ENCODE data around the gene ABL2.
"Not testable (repeated sequence)": the region's sequence is repeated elsewhere in the genome, so short reads cannot be mapped to it uniquely, and the experiment has no call there.

ABL2 gene

DNA sequence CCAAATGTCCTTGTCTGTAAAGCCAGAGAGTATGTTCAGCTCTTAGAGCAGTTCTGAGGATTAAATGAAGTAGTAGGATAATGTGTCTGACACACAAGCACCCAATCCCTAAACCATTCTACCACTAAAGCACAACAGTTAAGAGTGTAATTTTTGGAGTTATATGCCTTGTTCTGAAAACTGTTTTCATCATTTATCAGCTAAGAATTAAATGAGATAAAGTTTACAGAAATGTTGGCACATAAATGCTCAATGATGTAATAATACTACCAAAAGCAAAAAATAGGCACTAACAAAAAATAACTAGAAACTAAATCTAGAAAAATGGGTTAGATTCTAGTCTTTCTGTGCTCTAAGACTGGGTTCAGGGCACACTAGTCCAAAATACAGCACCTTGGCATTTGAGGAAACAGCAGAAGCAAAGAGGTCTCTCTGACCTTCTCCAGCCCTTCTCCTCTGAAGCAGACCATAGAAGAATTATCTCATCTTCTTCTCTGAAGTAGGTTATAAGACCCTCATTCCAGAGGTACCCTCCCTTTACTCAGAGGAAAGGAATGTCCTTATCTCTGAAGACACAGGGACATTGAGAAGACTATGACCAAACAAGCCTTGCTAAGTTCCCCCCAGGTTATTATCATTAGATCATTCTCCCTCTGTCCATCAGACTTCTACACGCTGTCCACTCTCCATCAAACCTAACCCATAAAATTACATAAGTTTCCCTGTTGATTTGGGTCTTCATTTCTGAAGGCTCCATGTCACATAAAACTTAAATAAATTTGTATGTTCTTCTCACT, 20.6 kb downstream of the ABL2 start:
- DNase-seq: no peak

DNA sequence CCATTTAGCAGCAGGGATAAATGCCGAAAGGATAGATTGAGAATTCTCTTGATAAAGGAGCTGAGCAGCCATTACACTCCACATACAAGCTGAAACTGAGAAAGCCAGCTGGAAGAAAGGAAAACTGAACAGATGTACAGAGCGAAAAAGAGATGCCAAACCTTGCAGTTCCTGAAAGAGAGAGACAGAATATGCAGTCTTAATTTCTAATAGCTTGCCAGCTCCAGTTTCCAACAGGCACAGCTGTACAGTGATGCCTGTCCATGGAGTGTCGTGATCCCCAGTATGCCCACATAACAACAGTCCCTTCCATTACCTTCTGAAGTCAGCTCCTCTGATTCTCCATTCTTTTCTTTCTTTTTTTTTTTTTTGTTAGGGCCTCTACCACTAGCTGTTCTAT, 22.7 kb downstream of the ABL2 start:
- no peak for DNase-seq

DNA sequence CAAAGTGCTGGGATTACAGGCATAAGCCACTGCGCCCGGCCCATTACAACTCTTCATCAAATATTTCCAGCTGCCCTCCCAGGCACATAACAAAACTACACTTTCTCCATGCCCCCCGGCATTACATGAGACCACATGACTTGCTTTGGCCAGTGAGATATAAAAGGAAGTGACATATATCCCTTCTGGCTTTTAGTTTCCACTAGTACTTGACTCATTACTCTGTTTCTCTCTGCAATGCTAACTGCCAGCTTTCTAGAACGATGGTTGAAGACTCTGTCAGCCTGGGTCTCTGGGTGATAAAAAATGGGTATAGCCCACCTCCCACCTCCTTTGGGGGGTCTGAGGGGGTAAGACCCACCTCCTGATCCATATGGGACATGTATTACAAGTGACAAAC, 24.2 kb downstream of the ABL2 start:
- DNase-seq: no peak

DNA sequence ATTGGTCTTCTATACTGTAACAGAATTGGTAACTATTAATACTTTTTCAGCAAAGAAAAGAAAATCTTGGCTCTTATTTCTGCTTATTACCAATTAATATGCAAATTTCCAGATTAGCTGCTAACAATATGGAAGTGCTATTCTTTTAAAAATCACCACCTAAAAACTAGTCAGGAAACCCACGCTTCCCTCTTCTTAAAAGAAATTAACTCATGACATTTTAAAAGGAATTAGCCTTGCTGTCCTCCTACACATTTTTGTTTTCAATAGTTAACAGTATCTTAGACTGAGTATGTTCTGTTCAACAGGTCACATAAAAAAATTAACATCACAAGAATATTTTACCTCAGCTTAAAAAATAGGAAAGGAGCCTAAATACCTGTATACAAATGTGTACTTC, 27.3 kb downstream of the ABL2 start:
- no peak for DNase-seq

DNA sequence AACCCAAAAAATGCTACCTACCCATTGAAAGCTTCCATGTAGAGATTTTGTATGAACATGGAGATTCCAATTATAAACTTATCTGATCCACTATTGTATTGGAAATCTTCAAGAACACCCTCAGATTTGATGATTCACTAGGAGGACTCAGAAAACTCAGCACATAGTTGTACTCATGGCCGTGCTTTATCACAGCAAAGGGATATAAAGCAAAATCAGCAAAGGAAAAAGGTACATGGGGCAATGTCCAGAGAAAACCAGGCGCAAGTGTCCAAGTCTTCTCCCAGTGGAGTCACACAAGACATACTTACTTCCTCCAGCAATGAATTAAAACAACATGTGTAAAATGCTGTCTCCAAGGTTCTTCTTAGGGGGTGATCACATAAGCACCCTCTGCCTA, 28.9 kb downstream of the ABL2 start:
- no peak for DNase-seq

DNA sequence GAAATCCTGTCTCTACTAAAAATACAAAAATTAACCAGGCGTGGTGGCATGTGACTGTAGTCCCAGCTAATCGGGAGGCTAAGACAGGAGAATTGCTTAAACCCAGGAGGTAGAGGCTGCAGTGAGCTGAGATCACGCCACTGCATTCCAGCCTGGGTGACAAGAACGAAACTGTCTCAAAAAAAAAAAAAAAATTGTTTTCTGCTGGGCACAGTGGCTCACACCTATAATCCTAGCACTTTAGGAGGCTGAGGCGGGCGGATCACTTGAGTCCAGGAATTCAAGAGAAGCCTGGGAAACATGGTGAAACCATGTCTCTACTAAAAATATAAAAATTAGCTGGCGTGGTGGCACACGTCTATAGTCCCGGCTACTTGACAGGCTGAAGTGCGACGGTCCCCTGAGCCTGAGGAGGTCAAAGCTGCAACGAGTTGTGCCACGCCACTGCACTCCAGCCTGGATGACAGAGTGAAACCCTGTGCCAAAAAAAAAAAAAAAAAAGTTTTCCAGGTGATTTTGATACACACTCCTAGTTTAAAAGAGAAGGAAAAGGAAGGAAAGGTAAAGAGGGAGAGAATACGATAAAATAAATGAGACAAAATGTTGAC, 31.7 kb downstream of the ABL2 start:
- no peak for DNase-seq

DNA sequence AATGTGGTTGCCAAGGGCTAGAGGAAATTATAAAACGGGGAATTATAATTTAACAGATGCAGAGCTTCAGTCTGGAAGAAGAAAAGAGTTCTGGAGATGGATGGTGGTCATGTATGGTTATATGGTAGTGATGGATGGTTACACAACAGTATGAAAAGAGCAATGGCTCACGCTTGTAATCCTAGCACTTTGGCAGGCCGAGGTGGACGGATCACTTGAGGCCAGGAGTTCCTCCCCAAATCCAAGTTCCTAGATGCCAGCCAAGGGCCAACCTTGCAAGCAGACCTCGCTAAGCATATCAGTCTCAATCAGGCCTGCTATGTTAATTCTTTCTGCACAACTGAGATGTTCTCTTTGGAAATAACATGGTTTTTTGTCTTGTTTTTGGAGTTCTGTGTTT, 33.6 kb downstream of the ABL2 start:
- not testable (repeated sequence) for DNase-seq

DNA sequence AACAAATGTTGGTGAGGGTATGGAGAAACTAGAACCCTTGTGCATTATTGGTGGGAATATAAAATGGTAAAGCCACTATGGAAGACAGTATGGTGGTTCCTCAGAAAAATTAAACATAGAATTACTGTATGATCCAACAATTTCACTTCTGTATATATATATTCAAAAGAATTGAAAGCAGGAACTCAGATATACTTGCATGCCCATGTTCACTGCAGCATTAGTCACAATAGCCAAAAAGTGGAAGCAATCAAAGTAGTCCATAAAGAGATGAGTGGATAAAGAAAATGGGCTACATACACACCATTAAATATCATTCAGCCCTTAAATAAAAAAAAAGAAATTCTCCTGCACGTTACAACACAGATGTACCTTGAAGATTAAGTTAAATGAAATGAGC, 34.1 kb downstream of the ABL2 start:
- no peak for DNase-seq

DNA sequence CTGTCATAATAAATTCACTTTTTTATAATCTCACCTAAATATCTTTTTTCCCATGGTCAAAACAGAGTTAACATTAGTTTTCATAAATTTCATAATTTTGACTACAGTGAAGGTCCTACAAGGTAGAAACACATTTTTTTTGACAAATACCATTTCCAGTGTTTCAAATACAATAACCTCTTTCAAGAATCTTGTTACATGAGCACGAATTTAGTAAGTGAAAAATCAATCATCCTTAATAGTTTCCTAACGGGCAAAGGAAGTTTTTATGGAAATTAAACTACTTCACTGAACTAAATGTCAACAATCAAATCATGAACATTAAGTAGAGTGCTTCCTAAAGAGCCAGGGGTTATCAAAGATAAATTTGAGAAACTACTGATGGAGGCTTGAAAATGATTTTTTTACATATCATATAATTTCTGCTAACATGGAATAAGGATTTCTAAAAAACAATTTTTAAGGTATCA, 35.4 kb downstream of the ABL2 start:
- DNase-seq: no peak

DNA sequence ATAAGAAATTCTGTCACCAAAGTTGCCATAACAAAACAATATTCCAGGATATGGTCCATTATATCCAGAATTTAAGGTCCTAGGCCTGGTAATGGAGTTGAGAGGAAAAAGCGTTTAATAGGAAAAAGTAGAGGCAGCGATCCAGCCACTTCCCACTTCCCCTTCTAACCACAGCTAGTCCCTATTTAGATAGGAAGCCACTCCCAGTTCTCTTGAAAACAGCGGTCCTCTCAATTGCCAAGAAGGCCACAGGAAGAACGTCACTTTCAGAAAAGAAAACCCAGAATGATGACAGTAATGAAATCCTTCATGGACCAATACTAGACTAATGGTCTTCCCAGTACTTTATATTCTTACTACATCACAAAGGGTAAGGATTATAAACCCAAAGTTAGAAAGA, 38.6 kb downstream of the ABL2 start:
- no peak for DNase-seq

DNA sequence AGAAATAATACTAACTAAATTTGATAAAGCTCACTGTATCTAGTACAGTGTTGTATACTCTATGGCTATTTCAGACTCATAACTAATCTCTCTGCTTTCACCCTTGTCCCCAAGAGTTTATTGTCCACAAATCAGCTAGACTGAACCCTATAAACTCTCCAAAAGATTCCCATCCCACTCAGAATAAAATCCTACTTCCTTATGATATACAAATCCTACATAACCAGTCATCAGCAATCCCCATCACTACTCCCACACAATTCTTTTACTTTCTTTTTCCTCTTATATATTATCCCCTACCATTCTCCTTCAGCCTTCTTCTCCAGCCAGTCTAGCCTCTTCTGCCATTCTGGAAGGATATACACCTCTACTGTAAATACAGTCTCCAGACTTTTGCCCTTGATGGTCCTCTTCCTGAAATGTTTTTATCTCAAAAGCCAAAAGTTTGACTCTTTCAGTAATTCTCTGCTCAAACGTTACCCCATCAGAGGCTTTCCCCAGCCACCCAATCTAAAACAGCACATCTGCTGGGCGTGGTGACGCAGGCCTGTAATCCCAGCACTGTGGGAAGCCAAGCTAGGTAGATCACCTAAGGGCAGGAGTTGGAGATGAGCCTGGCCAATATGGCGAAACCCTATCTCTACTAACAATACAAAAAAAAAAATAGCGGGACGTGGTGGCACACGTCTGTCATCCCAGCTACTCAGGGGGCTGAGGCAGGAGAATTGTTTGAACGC, 41.6 kb downstream of the ABL2 start:
- no peak for DNase-seq

DNA sequence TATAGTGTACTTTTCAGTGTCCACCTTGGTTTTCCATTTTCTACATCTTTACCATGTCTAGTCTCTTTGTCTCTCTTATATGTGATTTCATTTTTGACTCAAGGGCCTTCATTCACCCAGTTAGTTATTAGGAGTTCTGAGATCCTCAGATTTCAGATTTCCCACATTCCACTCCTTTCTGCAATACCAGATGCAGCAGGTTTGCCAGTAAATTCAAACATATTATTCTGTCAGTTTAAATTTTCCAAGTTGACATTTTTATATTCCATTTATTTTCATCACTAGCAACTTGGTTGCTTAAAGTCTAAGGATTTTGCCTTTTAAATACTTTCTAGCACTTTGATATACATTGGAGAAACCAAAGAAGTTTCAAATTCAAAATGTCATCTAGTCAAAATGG, 42.4 kb downstream of the ABL2 start:
- no peak for DNase-seq

DNA sequence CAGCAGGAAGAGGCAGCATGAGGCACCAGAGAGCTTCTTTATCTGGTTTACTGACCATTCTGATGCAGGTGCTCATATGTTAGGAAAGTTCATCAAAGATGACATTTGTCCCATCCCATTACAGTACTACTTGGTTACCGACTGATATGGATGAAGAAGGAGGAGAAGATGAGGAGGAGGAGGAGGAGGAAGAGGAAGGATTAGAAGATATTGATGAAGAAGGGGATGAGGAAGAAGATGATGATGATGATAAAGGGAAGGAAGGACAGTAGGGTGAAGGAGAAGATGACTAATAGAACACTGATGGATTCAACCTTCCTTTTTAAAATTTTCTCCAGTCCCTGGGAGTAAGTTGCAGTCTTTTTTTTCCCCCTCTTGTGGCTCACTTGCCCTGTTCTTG, 45.1 kb downstream of the ABL2 start:
- DNase-seq: no peak

DNA sequence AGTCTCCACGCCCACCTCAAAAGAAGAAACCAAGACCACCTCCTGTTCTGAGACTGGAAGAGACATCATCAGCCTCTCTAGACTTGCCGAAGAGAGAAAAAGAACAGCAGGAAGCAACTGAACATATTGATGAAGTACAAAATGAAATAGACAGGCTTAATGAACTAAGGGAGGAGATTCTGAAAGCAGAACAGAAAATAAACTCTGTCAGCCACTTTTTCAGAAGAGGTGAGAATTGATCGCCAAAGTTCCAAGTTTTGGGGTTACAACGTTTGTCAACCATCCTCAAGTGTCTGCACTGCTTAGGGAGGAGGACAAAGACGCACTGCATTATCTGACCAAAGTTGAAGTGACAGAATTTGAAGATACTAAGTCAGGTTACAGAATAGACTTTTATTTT, 45.6 kb downstream of the ABL2 start:
- DNase-seq: no peak

DNA sequence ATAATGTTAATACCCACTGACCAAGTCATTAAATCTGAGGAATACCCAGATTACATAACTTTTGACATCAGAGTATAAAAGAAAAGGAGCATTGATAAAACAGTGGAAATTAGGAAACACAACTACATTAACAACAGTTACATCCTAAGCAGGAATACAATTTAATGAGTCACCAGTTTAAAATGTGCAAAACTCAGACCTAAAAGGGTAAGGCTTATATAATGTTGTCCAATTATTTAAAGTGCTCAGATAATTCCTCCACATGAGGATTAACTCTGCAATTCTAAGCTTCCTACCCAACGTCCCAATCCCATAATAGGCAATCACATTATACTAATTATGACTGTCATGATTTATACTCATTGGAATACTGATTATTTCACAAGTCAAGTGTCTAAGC, 50.5 kb downstream of the ABL2 start:
- DNase-seq: no peak

DNA sequence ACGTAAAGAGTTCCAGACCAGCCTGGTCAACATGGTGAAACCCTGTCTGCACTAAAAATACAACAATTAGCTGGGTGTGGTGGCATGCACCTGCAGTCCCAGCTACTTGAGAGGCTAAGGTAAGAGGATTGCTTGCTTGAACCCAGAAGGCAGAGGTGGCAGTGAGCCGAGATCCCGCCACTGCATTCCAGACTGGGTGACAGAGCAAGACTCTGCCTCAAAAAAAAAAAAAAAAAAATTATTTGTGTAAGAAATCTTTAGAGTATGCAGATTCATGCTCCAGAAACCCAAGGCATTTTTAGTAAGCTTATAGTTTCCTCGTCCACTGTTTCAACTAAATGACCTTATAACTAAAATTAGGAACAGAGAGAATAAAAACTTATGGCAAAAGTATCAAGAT, 51.3 kb downstream of the ABL2 start:
- DNase-seq: no peak

DNA sequence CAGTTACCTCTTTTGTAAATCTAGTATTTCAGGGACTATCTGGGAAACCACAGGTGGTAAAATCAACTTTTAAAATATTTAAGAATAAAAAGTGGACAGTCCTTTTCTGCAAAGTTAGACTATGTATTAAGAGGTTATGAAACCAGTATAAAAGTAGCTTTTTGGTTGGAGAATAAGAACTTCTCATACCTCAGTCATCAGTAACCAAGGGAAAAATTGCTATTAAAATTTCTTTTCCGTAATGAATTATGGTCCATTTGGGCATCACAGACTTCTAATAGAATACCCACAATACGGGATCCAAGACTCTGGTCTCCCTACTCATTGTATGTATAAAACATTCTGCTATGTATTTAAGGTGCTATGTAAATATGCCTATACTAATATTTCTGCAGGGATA, 51.9 kb downstream of the ABL2 start:
- no peak for DNase-seq

DNA sequence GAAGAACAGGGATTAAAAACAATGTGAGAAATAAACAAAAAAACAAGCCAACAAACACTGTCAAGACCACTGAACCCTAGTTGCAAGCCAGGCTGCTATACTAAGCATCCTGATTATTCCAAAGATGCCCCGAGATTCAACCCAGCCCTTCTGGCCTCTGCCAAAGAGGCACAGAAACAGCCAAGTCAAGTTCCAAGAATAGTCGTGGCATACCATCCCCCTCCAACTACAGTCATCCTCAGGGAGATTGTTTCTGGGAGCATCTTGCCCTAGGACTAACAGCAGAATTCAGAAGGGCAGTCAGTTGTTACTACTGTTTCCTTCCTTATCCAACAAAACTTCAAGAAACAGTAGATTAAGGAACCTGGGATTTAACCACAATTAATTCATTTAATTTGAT, 52.3 kb downstream of the ABL2 start:
- DNase-seq: no peak

DNA sequence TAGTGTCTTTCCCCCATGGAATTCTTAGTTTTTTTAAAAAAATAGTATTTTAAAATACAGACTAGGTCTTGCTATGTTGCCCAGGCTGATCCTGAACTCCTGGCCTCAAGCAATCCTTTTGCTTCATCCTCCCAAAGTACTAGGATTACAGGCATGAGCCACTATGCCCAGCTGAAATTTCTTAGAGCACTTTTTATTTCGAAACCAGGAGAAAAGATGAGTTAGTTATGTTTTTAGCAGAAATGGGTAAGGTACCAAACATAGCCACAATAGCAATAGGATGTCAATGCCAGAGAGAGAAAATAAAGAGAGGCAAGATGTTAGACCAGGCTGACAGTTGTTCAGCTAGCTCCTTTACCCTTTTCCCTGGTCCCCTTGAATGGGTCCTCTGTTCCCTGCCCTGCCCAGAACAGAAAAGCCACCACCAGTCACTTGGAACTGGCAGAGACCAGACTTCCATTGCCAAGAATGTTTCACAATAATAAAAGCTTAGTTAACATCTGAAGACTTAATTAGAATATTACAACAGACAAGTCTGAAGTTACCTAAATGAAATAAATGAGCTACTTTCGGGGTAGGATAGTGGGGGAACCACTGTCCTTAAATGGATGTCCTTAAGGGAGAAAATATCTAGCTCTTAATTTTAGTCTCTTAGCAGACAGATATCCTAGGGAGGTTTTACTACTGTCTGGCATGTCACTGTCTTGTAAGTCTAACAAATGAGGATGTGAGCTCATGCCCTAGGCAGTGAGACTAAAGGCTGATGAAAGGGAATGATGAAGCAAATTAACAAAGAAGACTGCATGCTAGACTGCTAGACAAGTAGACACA, 54.3 kb downstream of the ABL2 start:
- no peak for DNase-seq

DNA sequence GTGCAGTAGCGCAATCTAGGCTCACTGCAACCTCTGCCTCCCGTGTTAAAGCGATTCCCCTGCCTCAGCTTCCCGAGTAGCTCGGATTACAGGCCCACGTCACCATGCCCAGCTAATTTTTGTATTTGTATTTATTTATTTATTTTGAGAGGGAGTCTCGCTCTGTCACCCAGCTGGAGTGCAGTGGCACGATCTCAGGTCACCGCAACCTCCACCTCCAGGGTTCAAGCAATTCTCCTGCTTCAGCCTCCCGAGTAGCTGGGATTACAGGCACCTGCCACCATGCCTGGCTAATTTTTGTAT, 59.1 kb downstream of the ABL2 start:
- DNase-seq: not testable (repeated sequence)

DNA sequence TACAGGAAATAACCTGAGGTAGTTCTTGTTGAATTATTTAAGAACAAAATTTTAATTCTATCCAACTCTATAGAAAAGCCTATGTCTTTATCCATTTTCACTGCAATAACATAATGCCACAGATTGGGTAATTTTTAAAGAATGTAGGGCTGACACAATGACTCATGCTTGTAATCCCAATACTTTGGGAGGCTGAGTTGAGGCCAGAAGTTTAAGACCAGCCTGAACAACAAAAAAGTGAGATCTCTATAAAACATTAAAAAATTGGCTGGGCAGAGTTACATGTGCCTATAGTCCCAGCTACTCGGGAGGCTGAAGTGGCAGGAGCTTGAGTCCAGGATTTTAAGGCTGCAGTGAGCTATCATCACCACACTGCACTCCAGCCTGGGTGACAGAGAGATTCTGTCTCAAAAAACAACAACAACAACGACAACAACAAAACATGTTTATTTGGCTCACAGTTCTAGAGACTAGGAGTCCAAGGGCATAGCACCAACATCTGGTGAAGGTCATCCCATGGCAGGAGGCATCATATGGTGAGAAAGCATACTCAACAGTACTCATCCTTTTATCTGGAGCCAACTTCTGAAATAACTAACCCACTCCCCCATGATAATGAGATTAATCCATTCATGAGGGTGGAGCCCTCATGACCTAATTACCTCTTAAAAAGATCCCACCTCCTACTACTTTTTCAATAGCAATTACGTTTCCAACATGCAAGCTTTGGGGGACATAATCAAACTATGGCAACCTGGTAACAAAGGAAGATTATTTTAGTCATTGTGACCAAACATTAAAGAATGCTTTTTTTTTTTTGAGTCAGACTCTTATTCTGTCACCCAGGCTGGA, 59.6 kb downstream of the ABL2 start:
- DNase-seq: no peak

DNA sequence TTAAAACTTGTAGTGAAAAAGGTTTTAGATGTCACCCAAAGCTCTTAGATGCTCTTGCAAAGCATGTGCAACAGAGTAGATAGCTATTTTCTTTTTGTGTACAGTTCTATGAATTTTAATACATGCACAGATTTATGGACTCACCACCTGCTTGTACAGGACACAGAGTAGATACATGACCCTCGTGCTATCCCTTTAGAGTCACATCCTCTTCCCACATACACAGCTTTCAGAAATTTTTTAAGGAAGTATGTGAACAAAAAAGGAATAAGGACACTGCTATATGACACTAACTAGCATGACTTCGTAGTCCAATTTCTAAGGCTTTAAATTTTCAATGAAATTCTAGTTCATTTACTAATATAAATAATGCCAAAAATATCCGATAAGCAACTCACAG, 60.9 kb downstream of the ABL2 start:
- no peak for DNase-seq

DNA sequence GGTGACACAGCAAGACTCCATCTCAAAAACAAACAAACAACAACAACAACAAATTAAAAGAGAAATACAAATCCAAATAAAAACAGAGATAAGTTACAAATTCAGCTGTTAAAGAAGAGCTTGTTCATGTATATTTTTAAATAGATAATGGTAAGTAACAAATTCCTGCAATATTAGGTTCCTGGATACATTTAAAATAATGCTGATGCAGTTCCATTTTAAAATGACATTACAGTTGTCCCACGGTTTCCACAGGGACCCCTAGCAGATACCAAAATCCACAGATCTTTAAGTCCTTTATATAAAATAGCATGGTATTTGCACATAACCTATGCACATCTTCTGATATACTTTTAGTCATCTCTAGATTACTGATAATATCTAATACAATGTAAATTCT, 61.5 kb downstream of the ABL2 start:
- no peak for DNase-seq

Measured in activated CD4-positive, alpha-beta T cell treated with anti-CD3 and anti-CD28 coated beads for 48 hours (primary cell).